Measurements from ENCODE around the gene COL1A2. TPM values are rescaled to one million over a fixed set of nuclear protein-coding genes. Genes with fewer than 3 reads are reported as not detected.

COL1A2 gene
- total RNA-seq, 1 donor from 2014 or later, result 6,748 TPM

- Mint-ChIP-seq H3K9me3 (ENCODE audit: unreplicated experiment) (no peaks in the 10 kb centered on the region), H3K27ac (ENCODE audit: unreplicated experiment) (no peak overlapping the region), H3K27me3 (ENCODE audit: low read depth, unreplicated experiment) (no peaks in the 10 kb centered on the region), H3K36me3 (ENCODE audit: low read depth, unreplicated experiment) (no peaks in the 10 kb centered on the region), H3K4me1 (ENCODE audit: low read depth, unreplicated experiment) (peaks cover 34% of the 10 kb centered on the region), H3K4me3 (ENCODE audit: unreplicated experiment) (no peak overlapping the region)
- H4K20me1 ChIP-seq (ENCODE audit: insufficient read depth, low read length), result no peaks in the 10 kb centered on the region
- no peak overlapping the region for H3K4me3 ChIP-seq (ENCODE audit: insufficient read depth, low read depth, low read length)
- H3K9ac ChIP-seq (ENCODE audit: low read length), result no peak overlapping the region
- no peaks in the 10 kb centered on the region for H3K36me3 ChIP-seq (ENCODE audit: insufficient read depth, low read length)
- peaks cover 23% of the 10 kb centered on the region for H3K4me1 ChIP-seq (ENCODE audit: insufficient read depth, low read length)
- H3K27ac ChIP-seq (ENCODE audit: low read depth, low read length), result no peak overlapping the region
- H3K79me2 ChIP-seq (ENCODE audit: insufficient read depth, low read length), result peaks cover 2% of the 10 kb centered on the region
- FAIRE-seq, result no peak
- H3K4me2 ChIP-seq (ENCODE audit: low read length), result no peak overlapping the region
- no peaks in the 10 kb centered on the region for H3K27me3 ChIP-seq (ENCODE audit: insufficient read depth, low read length)
- H2AFZ ChIP-seq (ENCODE audit: low read depth, low read length), result no peak overlapping the region
- no peaks in the 10 kb centered on the region for H3K9me3 ChIP-seq (ENCODE audit: insufficient read depth, low read depth, low read length)
- DNase-seq (ENCODE audit: low read depth), result no peak
- TF ChIP-seq CTCF (IDR thresholded peaks at IDR 0.05; ENCODE audit: insufficient read depth, low read depth, low read length), result no peak
- TF ChIP-seq EZH2 (IDR thresholded peaks at IDR 0.05; ENCODE audit: insufficient read depth, low read length), result no peak
Observed at GRCh38 chr7:94388540-94388939, 6.2 kb upstream of the COL1A2 start.

GRCh38 chr7:94389381-94389780 is 5.3 kb upstream of the COL1A2 start:
- H3K4me3 Mint-ChIP-seq (ENCODE audit: unreplicated experiment), result no peak overlapping the region
- Histone ChIP-seq H2AFZ (ENCODE audit: low read depth, low read length) (no peak overlapping the region), H3K4me1 (ENCODE audit: insufficient read depth, low read length) (peaks cover 28% of the 10 kb centered on the region), H3K79me2 (ENCODE audit: insufficient read depth, low read length) (peaks cover 7% of the 10 kb centered on the region), H3K27me3 (ENCODE audit: insufficient read depth, low read length) (no peaks in the 10 kb centered on the region), H3K4me3 (ENCODE audit: insufficient read depth, low read depth, low read length) (no peak overlapping the region), H3K9me3 (ENCODE audit: insufficient read depth, low read depth, low read length) (no peaks in the 10 kb centered on the region), H3K4me2 (ENCODE audit: low read length) (no peak overlapping the region), H4K20me1 (ENCODE audit: insufficient read depth, low read length) (no peaks in the 10 kb centered on the region), H3K27ac (ENCODE audit: low read depth, low read length) (no peak overlapping the region), H3K9ac (ENCODE audit: low read length) (no peak overlapping the region), H3K36me3 (ENCODE audit: insufficient read depth, low read length) (no peaks in the 10 kb centered on the region)
- H3K4me1 Mint-ChIP-seq (ENCODE audit: low read depth, unreplicated experiment), result peaks cover 41% of the 10 kb centered on the region
- H3K9me3 Mint-ChIP-seq (ENCODE audit: unreplicated experiment), result no peaks in the 10 kb centered on the region
- FAIRE-seq, result no peak
- H3K36me3 Mint-ChIP-seq (ENCODE audit: low read depth, unreplicated experiment), result no peaks in the 10 kb centered on the region
- no peaks in the 10 kb centered on the region for H3K27me3 Mint-ChIP-seq (ENCODE audit: low read depth, unreplicated experiment)
- DNase-seq (ENCODE audit: low read depth), result no peak
- no peak overlapping the region for H3K27ac Mint-ChIP-seq (ENCODE audit: unreplicated experiment)
- TF ChIP-seq EZH2 (IDR thresholded peaks at IDR 0.05; ENCODE audit: insufficient read depth, low read length) (no peak), CTCF (IDR thresholded peaks at IDR 0.05; ENCODE audit: insufficient read depth, low read depth, low read length) (no peak)

GRCh38 chr7:94391726-94392392 is 2.8 kb upstream of the COL1A2 start:
- Histone ChIP-seq H3K79me2 (ENCODE audit: insufficient read depth, low read length) (peaks cover 30% of the 10 kb centered on the region), H3K9ac (ENCODE audit: low read length) (peak overlapping the region; percentile 99), H3K4me2 (ENCODE audit: low read length) (peak overlapping the region; percentile 86), H2AFZ (ENCODE audit: low read depth, low read length) (peak overlapping the region; percentile 5), H3K36me3 (ENCODE audit: insufficient read depth, low read length) (peaks cover 9% of the 10 kb centered on the region), H3K4me3 (ENCODE audit: insufficient read depth, low read depth, low read length) (peak overlapping the region; percentile 33), H3K4me1 (ENCODE audit: insufficient read depth, low read length) (peaks cover 28% of the 10 kb centered on the region), H3K27ac (ENCODE audit: low read depth, low read length) (peak overlapping the region; percentile 96), H3K27me3 (ENCODE audit: insufficient read depth, low read length) (no peaks in the 10 kb centered on the region), H4K20me1 (ENCODE audit: insufficient read depth, low read length) (peaks cover 14% of the 10 kb centered on the region), H3K9me3 (ENCODE audit: insufficient read depth, low read depth, low read length) (no peaks in the 10 kb centered on the region)
- peaks cover 39% of the 10 kb centered on the region for H3K4me1 Mint-ChIP-seq (ENCODE audit: low read depth, unreplicated experiment)
- peak; percentile 88 for DNase-seq (ENCODE audit: low read depth)
- peaks cover 20% of the 10 kb centered on the region for H3K36me3 Mint-ChIP-seq (ENCODE audit: low read depth, unreplicated experiment)
- peak overlapping the region; percentile 79 for H3K4me3 Mint-ChIP-seq (ENCODE audit: unreplicated experiment)
- no peaks in the 10 kb centered on the region for H3K9me3 Mint-ChIP-seq (ENCODE audit: unreplicated experiment)
- no peak for TF ChIP-seq CTCF (IDR thresholded peaks at IDR 0.05; ENCODE audit: insufficient read depth, low read depth, low read length)
- TF ChIP-seq EZH2 (IDR thresholded peaks at IDR 0.05; ENCODE audit: insufficient read depth, low read length), result no peak
- no peaks in the 10 kb centered on the region for H3K27me3 Mint-ChIP-seq (ENCODE audit: low read depth, unreplicated experiment)
- FAIRE-seq, result peak; percentile 79
- peak overlapping the region; percentile 100 for H3K27ac Mint-ChIP-seq (ENCODE audit: unreplicated experiment)
